ENCODE measurements around the gene FRMPD1.

DNA sequence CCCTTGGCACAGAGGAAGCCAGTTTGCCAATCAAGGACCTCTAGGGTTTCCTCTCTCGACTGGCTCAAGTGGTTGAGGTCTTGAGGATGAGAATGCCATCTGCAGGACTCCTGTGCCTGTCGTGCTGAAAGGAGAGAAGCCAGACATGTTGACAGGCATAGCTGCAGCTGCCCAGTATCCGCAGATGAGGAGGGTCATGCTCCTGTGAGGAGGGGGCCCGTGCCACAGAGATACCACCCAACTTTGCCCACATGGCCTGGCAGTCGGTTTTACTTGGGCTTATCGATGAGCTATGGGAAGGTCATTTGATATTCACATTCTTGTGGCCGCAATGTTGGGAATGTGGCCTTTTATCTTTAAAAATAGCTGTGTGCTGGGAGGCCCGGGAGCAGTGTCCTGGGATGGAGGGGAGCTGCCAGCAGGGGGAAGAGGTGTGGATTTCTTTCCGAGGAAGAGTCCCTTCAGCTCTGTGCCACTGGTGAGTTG, 17.4 kb downstream of the FRMPD1 start:
- TF ChIP-seq EZH2phosphoT487 (IDR thresholded peaks at IDR 0.05; ENCODE audit: low read length) (no peak), EZH2 (optimal IDR thresholded peaks at IDR 0.05; ENCODE audit: low read depth, low read length) (no peak)
- TF ChIP-seq, protein P1, sequence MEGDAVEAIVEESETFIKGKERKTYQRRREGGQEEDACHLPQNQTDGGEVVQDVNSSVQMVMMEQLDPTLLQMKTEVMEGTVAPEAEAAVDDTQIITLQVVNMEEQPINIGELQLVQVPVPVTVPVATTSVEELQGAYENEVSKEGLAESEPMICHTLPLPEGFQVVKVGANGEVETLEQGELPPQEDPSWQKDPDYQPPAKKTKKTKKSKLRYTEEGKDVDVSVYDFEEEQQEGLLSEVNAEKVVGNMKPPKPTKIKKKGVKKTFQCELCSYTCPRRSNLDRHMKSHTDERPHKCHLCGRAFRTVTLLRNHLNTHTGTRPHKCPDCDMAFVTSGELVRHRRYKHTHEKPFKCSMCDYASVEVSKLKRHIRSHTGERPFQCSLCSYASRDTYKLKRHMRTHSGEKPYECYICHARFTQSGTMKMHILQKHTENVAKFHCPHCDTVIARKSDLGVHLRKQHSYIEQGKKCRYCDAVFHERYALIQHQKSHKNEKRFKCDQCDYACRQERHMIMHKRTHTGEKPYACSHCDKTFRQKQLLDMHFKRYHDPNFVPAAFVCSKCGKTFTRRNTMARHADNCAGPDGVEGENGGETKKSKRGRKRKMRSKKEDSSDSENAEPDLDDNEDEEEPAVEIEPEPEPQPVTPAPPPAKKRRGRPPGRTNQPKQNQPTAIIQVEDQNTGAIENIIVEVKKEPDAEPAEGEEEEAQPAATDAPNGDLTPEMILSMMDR (IDR thresholded peaks at IDR 0.05; ENCODE audit: low read length) = no peak
